OCI-LY3 (cell line): ENCODE measurements around the gene SLC6A11.

ENCODE experiments used
- H2AFZ ChIP-seq: fragments of 200-600, 300-600 bp; shearing (Covaris generic); 2 replicates; pipeline ENCODE4 v1.6.0; 2014; ENCODE audit warnings: antibody characterized with exemption, low read depth, low read length
- H3K27ac ChIP-seq: fragments of 200-600, 300-600 bp; sonication (generic); 2 replicates; pipeline ENCODE4 v1.5.1; 2014; ENCODE audit warnings: mild to moderate bottlenecking, low read length, moderate library complexity, mixed read lengths
- H3K27me3 ChIP-seq: fragments of 200-600, 300-600 bp; sonication (generic); 2 replicates; pipeline ENCODE4 v1.6.1; 2014; ENCODE audit warnings: low read depth, low read length, mixed read lengths
- H3K36me3 ChIP-seq: fragments of 200-600, 300-600 bp; sonication (generic); replicated peaks from 2 replicates; pipeline ENCODE3; 2014; ENCODE audit warnings: low read depth, low read length, mixed read lengths
- H3K4me1 ChIP-seq: fragments of 300-600, 200-600 bp; sonication (generic); 2 replicates; pipeline ENCODE4 v1.6.1; 2014; ENCODE audit warnings: low read length, mixed read lengths
- H3K4me2 ChIP-seq: fragments of 200-600, 300-600 bp; sonication (generic); 2 replicates; pipeline ENCODE4 v1.6.1; 2014; ENCODE audit warnings: low read length, mixed read lengths
- H3K4me3 ChIP-seq: fragments of 300-600, 200-600 bp; sonication (generic); 2 replicates; pipeline ENCODE4 v1.5.1; 2014; ENCODE audit warnings: antibody characterized with exemption, mild to moderate bottlenecking, low read length, moderate library complexity
- H3K79me2 ChIP-seq: fragments of 300-600, 200-600 bp; shearing (Covaris generic); 2 replicates; pipeline ENCODE4 v1.6.1; 2014; ENCODE audit warnings: mild to moderate bottlenecking, low read length, mixed read lengths
- H3K9ac ChIP-seq: fragments of 300-600, 200-600 bp; shearing (Covaris generic); 2 replicates; pipeline ENCODE4 v1.6.0; 2014; ENCODE audit warnings: mild to moderate bottlenecking, low read length, moderate library complexity
- H3K9me3 ChIP-seq: fragments of 200-600, 300-600 bp; shearing (Covaris generic); 2 replicates; pipeline ENCODE4 v1.6.1; 2014; ENCODE audit warnings: low read length, mixed read lengths; ENCODE audit not compliant: insufficient read depth
- H4K20me1 ChIP-seq: fragments of 200-600, 300-600 bp; sonication (generic); 2 replicates; pipeline ENCODE4 v1.6.1; 2016; ENCODE audit warnings: low read length, mixed read lengths; ENCODE audit not compliant: insufficient read depth
- CTCF ChIP-seq: fragments of 200-600, 300-600 bp; sonication (generic); IDR thresholded peaks from 2 replicates; pipeline ENCODE4 v1.5.1; 2014; ENCODE audit warnings: antibody characterized with exemption, low read length, low read depth
- EZH2phosphoT487 ChIP-seq: fragments of 200-600 bp; shearing (Covaris generic); IDR thresholded peaks from 2 replicates; pipeline ENCODE4 v1.6.1; 2018; ENCODE audit warnings: antibody characterized with exemption, mixed run types, low read depth

SLC6A11 gene

GRCh38 chr3:10935846-10936631 lies 120.0 kb downstream of the SLC6A11 start:
- Histone ChIP-seq H3K27ac (no peak overlapping the region), H3K27me3 (0 out of 2 replicates have a peak, but pooled peaks cover 2% of the 10 kb centered on the region), H3K79me2 (no peaks in the 10 kb centered on the region), H4K20me1 (no peaks in the 10 kb centered on the region), H3K4me2 (no peak overlapping the region), H3K9ac (no peak overlapping the region), H3K4me3 (no peak overlapping the region), H3K4me1 (no peaks in the 10 kb centered on the region), H3K9me3 (no peaks in the 10 kb centered on the region), H2AFZ (no peak overlapping the region), H3K36me3 (no peaks in the 10 kb centered on the region)
- TF ChIP-seq EZH2phosphoT487 (no peak), CTCF (no peak)

DNA sequence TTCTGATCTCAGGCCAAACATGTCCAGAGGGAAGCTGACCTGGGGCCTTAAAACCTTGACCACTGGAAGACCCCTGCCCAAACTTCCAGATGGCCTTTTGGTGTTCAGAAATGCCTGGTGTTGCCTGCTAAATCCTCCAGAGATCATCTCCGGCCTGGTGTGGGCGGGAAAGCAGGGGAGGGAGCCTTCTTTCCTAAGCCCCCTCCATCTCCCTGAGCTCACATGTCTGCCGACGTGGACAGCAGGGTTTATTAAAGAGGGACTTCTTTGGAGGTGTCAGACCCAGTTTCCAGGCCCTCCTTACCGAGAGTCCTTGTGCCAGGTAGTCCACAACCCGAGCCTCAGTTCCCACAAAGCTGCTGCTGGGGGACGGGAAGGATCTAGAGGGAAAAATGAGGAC lies 120.7 kb downstream of the SLC6A11 start:
- no peak overlapping the region for H3K4me3 ChIP-seq
- no peak overlapping the region for H3K4me2 ChIP-seq
- no peak overlapping the region for H2AFZ ChIP-seq
- 0 out of 2 replicates have a peak, but pooled peaks cover 2% of the 10 kb centered on the region for H3K27me3 ChIP-seq
- H3K79me2 ChIP-seq, result no peaks in the 10 kb centered on the region
- no peak overlapping the region for H3K9ac ChIP-seq
- H4K20me1 ChIP-seq, result no peaks in the 10 kb centered on the region
- no peaks in the 10 kb centered on the region for H3K9me3 ChIP-seq
- TF ChIP-seq EZH2phosphoT487, result no peak
- TF ChIP-seq CTCF, result no peak
- H3K36me3 ChIP-seq, result no peaks in the 10 kb centered on the region
- no peaks in the 10 kb centered on the region for H3K4me1 ChIP-seq
- no peak overlapping the region for H3K27ac ChIP-seq

GRCh38 chr3:10937141-10937825 lies 121.3 kb downstream of the SLC6A11 start:
- no peaks in the 10 kb centered on the region for H3K4me1 ChIP-seq
- no peaks in the 10 kb centered on the region for H3K9me3 ChIP-seq
- no peak overlapping the region for H3K9ac ChIP-seq
- no peak overlapping the region for H3K4me2 ChIP-seq
- 0 out of 2 replicates have a peak, but pooled peaks cover 2% of the 10 kb centered on the region for H3K27me3 ChIP-seq
- no peak overlapping the region for H2AFZ ChIP-seq
- no peaks in the 10 kb centered on the region for H3K79me2 ChIP-seq
- no peaks in the 10 kb centered on the region for H4K20me1 ChIP-seq
- H3K4me3 ChIP-seq, result no peak overlapping the region
- H3K36me3 ChIP-seq, result no peaks in the 10 kb centered on the region
- no peak overlapping the region for H3K27ac ChIP-seq
- TF ChIP-seq CTCF (no peak), EZH2phosphoT487 (no peak)

DNA sequence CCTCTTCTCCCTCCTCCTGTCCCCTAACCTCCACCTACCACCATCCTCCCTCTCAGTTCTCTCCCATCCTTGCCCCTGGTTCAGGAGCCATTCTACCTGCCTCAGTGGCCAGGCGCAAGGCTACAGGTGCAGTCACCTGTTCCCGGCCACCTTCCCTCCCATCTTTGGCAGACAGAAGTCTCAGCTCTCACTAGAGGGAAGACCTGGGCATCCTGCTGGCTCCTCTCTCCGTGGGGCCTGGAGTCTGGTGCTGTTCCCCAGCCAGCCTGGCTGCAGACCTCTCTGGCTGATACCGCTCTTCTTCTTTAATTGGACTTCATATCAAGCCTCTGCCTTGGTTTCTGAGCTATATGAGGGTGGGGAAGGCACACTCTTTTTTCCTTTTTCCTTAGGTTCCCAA lies 123.5 kb downstream of the SLC6A11 start:
- Histone ChIP-seq H3K9ac (no peak overlapping the region), H3K4me1 (no peaks in the 10 kb centered on the region), H3K36me3 (no peaks in the 10 kb centered on the region), H4K20me1 (no peaks in the 10 kb centered on the region), H3K4me3 (no peak overlapping the region), H3K27me3 (0 out of 2 replicates have a peak, but pooled peaks cover 2% of the 10 kb centered on the region), H3K27ac (no peak overlapping the region), H3K4me2 (no peak overlapping the region), H3K9me3 (no peaks in the 10 kb centered on the region), H3K79me2 (no peaks in the 10 kb centered on the region), H2AFZ (no peak overlapping the region)
- TF ChIP-seq CTCF (no peak), EZH2phosphoT487 (no peak)
